GM03348 (cell line): Measurements from ENCODE around the gene CDK5RAP3.

ENCODE experiments used
- DNase-seq: peaks from one replicate; pipeline ENCODE4 v3.0.0; 2012; ENCODE audit warnings: low spot score

Gene CDK5RAP3

DNA sequence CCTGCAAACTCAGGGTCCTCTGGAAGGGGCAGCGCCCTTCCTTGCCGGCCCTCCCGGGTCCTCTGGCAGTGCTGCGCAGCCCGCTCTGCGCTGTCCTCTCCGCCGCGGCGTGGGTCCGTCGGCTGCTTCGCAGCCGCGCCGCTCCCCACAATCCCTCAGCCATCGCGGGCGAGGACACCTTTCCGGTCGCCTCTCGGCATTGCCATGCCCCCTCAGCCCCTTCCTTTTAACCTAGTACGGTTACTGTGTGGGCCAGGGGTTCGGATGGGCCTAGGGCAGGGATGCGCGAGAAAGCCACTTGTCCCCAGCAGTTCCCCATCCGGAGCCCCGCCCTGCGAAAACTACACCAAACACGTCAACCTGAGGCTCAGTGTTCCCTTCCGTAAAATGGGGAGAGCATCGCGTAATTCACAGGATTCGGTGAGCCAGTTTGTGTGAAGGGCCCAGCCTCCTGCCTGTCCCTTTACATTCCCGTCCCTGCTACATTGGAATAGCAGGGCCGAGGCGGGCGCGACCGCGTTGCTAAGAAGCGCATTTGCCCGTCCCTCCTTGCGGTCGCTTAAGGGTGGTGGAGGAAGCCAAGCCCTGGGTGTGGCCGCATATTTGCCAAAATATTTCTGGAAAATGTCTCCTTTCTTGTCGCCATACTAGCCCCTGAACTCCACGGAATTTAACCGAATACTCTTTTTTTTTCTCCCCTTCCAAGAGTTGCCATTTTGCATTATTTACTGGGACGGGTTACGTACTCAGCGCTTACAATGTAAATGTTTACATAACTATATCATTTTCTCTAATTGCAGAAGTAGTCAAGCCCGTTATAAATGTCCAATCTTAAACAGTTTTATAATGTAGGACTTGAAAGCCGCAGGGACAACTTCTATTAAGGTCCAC lies 53.5 kb downstream of the CDK5RAP3 start:
- peak; percentile 77 for DNase-seq

DNA sequence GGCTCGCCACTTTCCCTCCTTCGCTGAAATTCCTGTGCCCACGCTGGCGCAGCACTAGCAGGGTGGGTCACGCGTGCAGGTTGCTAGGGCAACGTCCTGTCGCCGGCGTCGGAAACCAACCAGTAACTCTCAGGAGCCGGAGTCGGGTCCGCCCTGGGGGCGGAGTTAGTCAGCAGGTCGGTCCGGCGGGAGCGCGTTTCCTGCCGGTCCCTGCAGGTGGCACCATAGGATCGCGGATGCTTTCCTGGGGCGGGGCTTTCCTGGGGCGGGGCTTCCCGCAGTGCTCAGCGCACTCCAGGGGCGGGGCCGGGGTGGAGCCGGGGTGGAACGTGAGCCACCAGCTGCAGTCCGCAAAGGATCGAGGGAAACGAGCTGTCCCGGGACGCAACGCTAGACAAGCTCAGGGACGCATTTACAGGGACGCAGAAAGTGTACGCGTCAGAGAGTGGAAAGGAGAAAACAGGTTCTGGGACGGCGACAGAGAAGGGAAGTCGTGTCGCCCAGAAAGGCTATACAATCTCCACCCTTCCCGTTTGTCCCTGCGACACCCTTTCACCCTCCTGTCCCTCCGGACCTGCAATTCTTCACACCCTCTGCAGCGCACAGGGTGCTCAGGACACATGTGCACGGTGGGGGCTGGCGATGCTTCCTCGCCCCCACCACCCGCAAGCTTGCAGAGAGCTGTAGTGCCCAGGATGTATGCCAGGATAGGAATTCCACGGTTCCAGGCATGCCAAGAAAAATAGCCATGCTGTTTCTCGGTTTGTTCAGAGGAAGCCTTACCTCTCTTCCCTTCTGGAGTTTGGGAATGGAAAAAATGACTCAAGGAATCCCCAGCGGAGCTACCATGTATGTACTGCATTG lies 54.4 kb downstream of the CDK5RAP3 start:
- DNase-seq = peak; percentile 95

DNA sequence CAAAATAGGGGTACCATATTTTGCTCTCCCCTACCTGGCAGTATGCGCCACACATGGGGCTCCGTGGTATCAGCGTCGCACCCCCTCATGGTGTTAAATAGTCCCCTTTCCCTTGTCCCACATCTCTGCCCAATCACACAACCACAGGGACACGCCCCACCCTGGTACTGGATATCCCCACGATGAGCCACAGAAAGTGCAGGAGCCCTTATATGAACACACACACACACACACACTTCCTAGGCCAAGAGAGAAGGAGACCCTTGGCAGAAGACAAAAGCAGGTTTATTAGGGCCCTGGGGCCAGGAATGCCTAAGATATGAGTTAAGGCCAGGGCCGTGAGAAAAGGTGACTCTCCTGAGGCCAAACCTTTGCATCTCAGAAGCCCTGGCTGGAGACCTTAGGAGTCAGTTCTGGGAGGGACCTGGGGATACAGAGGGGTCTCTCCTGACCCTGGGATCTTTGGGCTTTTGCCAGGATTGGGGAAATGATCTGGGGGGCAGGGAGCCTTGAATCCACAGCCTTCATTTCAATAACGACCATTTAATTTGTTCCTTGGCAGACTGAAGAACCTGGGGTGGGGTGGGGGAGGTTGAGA lies 55.1 kb downstream of the CDK5RAP3 start:
- DNase-seq = no peak

- peak; percentile 92 for DNase-seq
Measured at GRCh38 chr17:48026502-48027321, 55.8 kb downstream of the CDK5RAP3 start.

DNA sequence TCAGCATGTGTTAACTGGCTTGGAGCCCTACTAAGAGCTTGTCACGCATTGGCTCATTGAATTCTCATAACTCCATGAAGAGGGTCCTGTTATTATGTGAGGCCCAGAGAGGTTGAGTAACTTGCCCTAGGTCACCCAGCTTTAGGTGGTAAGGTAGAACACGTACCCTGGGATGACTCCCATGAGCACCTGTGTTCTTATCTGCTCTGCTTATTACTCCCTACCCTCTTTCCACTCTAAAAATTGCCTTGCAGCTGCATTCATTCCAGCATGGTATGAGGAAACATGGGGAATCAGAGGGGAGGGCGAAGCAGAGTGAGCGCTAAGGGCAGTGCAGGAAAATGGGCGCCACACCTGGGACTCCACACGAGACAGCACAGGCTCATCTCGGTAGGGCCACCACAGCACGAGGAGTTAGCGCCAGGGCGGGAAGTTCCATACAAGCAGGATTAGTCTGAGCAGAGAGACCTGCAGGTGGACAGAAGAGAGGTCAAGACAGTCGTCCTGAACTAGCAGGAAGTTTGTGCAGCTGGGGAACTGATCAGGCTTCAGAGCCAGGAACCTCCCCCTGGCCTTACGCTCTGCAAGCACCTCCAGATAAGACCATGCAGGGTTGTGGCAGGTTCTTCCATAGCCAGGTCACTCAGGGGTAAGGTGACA lies 56.5 kb downstream of the CDK5RAP3 start:
- DNase-seq = no peak

GRCh38 chr17:48028736-48029135 lies 57.8 kb downstream of the CDK5RAP3 start:
- no peak for DNase-seq

- no peak for DNase-seq
Measured at GRCh38 chr17:48030531-48030930, 59.6 kb downstream of the CDK5RAP3 start.
